Fibroblast of gingiva (primary cell): ENCODE results near the gene LRP3.
"Not testable (repeated sequence)": the region's sequence is repeated elsewhere in the genome, so short reads cannot be mapped to it uniquely, and the experiment has no call there.

Experiments used
- DNase-seq: peaks from one replicate; pipeline ENCODE4 v3.0.0-alpha.2; 2011; ENCODE audit warnings: low read depth

LRP3 gene, protein sequence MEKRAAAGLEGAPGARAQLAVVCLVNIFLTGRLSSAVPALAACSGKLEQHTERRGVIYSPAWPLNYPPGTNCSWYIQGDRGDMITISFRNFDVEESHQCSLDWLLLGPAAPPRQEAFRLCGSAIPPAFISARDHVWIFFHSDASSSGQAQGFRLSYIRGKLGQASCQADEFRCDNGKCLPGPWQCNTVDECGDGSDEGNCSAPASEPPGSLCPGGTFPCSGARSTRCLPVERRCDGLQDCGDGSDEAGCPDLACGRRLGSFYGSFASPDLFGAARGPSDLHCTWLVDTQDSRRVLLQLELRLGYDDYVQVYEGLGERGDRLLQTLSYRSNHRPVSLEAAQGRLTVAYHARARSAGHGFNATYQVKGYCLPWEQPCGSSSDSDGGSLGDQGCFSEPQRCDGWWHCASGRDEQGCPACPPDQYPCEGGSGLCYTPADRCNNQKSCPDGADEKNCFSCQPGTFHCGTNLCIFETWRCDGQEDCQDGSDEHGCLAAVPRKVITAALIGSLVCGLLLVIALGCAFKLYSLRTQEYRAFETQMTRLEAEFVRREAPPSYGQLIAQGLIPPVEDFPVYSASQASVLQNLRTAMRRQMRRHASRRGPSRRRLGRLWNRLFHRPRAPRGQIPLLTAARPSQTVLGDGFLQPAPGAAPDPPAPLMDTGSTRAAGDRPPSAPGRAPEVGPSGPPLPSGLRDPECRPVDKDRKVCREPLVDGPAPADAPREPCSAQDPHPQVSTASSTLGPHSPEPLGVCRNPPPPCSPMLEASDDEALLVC

GRCh38 chr19:33193865-33194362 lies at the start of gene LRP3:
Gene LRP3 (plus strand): TSS chr19:33194330. CDS start chr19:33194786, 456 bp downstream.
- DNase-seq = peak; percentile 22

GRCh38 chr19:33146209-33146608 lies 47.9 kb upstream of the LRP3 start:
- no peak for DNase-seq

DNA sequence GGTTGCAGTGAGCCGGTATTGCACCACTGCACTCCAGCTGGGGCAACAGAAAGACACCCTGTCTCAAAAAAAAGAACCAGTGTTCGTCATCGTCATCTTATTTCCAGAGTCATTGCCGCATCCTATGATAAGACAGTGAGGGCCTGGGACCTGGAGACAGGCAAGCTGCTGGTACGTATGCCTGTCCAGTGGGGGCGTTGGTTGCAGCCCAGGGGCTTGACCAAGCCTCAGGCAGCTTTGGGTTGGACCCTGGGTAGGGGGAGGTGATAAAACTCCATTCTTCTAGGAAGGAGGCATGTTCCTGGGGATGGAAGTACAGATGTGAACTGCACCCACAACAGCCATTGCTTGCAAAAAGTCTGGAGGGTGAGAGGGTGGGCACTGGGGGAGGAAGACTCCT lies 46.6 kb upstream of the LRP3 start:
- no peak for DNase-seq

DNA sequence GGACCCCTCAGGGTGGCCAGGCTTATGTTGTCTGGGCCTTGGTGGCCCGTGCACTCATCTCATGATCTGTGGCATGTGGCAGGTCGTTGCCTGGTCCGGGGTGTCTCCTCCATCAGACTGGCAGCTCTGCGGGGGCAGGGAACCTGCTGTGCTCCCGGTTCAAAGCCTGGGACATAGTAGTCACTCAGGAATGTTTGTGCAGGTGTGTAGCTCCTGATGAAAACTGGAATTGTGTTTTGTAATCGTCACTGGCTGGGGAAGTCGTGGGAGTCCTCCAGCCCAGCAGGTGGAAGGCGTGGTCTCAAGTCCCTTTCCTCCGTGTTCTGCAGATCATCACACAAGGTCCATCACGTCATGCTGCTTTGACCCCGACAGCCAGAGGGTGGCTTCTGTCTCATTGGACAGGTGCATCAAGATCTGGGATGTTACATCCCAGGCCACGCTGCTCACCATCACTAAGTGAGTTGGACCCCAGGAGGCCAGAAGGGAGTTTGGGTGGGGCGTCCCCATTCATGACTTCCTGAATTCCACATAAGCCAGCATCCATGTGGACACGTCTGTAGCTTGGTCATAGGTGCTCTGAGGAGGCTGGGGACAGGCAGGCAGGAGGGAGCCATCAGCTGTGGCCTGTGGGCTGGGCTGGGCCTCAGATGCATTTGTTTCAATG lies 43.1 kb upstream of the LRP3 start:
- no peak for DNase-seq

- DNase-seq = peak; percentile 72
Observed at GRCh38 chr19:33152176-33152575, 42.0 kb upstream of the LRP3 start.

GRCh38 chr19:33152625-33153024 lies 41.5 kb upstream of the LRP3 start:
- not testable (repeated sequence) for DNase-seq

- not testable (repeated sequence) for DNase-seq
Observed at GRCh38 chr19:33154313-33154712, 39.8 kb upstream of the LRP3 start.

- DNase-seq = peak; percentile 63
Observed at GRCh38 chr19:33156334-33156733, 37.8 kb upstream of the LRP3 start.

DNA sequence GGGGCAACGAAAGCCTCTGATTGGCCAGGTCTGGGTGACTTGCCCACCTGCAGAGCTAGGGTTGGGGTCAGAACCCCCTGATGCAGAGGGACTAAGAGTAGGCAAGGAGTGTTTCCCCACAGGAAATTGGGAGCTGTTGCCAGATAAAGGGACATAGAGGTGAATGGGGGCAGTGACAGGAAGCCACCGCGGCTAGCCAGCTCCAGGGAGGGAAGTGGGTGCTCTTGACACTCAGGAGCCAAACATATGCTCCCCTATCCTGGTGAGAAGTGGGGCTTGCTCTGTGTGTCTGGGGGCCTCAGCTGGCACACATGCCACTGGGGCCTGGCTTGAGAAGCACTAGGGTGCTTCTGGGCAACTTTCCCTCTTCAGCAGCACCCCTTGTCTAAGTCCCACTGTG lies 36.2 kb upstream of the LRP3 start:
- DNase-seq = no peak

DNA sequence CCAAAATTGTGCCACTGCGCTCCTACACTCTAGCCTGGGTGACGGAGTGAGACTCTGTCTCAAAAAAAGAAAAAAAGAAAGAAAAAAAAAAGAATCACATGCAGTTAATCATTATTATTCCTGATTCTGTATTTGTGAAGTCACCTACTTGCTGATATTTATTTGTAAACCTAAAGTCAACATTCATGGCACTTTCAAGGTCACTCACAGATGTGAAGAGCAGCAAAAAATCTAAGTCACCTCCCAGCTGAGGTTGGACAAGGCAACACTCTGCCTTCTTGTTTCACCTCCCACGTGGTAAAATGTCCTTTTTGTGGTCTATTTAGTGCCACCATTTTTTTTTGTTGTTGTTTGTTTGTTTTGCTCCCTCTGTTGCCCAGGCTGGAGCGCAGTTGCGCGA lies 35.8 kb upstream of the LRP3 start:
- DNase-seq = no peak

DNA sequence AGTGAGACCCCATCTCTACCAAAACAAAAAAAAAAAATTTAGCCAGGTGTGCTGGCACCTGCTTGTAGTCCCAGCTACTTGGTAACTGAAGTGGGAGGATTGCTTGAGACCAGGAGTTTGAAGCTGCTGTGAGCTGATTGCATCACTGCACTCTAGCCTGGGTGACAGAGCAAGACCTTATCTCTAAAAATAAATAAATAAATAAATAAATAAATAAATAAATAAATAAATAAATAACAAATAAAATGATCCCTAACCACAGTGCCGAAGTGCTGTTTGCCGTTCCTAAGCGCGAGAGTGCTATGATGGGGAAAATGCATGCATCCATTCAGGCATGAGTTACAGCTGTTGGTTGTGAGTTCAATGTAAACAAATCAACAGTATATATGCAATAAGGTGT lies 35.0 kb upstream of the LRP3 start:
- DNase-seq = no peak

- no peak for DNase-seq
Observed at GRCh38 chr19:33159893-33160292, 34.2 kb upstream of the LRP3 start.

DNA sequence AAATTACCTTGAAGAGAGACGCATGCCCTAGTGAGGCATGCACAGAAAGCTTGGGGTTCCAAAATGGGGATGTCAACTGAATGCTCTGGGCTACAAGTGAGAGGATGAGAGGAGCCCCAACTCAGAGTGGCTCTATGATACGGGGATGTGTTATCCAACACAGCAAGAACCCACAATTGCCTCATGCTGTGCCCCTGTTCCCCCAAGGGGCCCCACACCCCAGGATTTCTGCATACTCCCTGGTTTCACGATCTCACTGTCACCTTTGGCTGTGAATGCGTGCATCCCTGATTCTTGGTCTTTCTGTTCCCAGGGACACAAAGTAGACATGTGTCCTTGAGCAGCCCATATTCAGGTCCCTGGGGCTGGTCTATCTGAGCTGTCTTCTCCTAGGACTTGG lies 32.9 kb upstream of the LRP3 start:
- no peak for DNase-seq

DNA sequence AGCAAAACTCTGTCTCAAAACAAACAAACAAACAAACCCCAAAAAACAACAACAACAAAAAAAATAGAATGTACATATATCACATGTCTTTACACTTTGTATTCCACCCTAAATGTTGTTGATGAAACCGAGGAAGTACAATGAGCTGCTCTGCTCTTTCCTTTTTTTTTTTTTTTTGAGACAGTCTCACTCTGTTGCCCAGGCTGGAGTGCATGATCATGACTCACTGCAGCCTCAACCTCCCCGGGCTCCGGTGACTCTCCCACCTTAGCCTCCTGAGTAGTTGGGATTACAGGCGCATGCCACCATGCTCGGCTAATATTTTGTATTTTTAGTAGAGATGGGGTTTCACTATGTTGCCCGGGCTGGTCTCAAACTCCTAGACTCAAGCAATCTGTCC lies 30.6 kb upstream of the LRP3 start:
- no peak for DNase-seq

DNA sequence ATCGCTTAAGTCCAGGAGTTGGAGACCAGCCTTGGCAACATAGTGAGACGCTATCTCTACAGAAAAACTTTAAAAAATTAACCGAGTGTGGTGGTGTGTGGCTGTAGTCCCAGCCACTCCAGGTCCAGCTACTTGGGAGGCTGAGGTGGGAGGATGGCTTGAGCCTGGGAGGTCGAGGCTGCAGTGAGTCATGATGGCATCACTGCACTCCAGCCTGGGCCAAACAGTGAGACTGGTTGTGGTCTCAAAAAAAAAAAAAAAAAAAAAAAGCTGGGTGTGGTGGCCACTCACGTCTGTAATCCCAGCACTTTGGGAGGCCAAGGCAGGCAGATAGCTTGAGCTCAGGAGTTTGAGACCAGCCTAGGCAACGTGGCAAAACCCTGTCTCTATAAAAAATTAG lies 28.1 kb upstream of the LRP3 start:
- not testable (repeated sequence) for DNase-seq

DNA sequence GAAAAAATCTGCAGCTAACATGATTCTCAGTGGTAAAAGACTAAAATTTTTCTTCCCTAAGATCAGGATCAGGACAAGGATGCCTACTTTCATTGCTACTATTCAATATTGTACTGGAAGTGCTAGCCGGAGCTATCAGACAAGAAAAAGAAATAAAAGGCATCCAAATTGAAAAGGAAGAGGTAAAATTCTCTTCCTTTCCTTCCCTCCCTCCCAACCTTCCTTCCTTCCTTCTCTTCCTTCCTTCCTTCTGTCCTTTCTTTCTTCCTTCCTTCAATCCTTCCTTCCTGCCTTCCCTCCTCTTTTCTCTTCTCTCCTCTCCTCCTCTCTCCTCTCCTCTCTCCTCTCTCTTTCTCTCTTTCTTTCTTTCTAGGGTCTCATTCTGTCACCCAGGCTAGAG lies 26.7 kb upstream of the LRP3 start:
- no peak for DNase-seq

- DNase-seq = no peak
Observed at GRCh38 chr19:33168528-33168927, 25.6 kb upstream of the LRP3 start.

GRCh38 chr19:33171222-33171795 lies 22.8 kb upstream of the LRP3 start:
- DNase-seq = no peak

DNA sequence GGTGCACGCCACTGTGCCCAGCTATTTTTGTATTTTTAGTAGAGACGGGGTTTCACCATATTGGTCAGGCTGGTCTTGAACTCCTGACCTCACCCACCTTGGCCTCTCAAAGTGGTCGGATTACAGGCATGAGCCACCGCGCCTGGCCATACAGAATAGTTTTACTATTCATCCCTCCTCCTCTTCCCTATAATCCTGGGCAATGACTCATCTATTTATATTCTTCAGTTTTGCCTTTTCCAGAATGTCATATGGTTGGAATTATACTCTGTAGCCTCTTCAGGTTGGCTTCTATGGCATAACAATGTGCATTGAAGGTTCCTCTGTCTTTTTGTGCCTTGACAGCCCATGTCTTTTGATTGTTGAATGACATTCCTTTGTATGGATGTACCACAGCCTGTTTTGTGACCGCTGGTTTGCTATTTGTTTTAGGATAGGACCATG lies 22.2 kb upstream of the LRP3 start:
- peak; percentile 51 for DNase-seq

DNA sequence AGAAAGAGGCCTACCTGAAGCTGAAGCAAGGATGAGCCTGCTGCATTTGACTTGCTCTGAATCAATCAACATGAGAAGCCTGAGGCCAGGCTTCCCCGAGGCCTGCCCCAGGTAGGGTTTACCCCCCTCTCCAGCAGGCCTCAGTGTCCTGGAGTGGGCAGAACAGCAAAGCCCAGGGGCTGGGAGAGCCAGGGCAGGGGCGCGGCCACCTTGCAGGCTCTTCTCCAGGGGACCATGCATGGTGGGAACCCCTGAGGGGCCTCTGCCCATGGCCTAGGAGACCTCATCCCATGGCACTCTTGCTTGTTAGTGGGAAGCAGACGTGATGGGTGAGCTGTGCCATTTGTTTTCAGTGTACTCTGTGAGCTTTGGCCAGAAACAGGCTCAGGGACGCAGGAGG lies 19.9 kb upstream of the LRP3 start:
- no peak for DNase-seq

- DNase-seq = no peak
Observed at GRCh38 chr19:33175156-33175782, 18.9 kb upstream of the LRP3 start.
